B cell (primary cell): ENCODE measurements around the gene GPR37L1. TPM values are rescaled to one million over a fixed set of nuclear protein-coding genes. Genes with fewer than 3 reads are reported as not detected.

ENCODE experiments used
- ATAC-seq: fragments of 200-7000 bp; cut with Tn5 transposase; one replicate; pipeline ENCODE4 v1.10.0; 2021; ENCODE audit warnings: low read depth, mild to moderate bottlenecking, moderate number of reproducible peaks, moderate library complexity
- CTCF ChIA-PET: fragments of 350-600 bp; sonication (Branson Sonifier 250); formaldehyde crosslinking; loops from one replicate; lab custom pipeline; 2021; ENCODE audit warnings: antibody characterized with exemption, inconsistent platforms; lab: Charles Lee
- POLR2A ChIA-PET: fragments of 350-600 bp; sonication (Branson Sonifier 250); formaldehyde crosslinking; loops from one replicate; lab custom pipeline; 2021; ENCODE audit warnings: antibody characterized with exemption; lab: Charles Lee
- DNase-seq: peaks from one replicate; pipeline ENCODE4 v3.0.0; 2013
- H2AFZ ChIP-seq: 2 replicates; pipeline ENCODE4 v1.6.1; 2012; ENCODE audit warnings: mild to moderate bottlenecking, low read depth, low read length; ENCODE audit not compliant: insufficient read depth, poor library complexity, severe bottlenecking
- H3K27ac ChIP-seq, 2 donors: 1 replicate in 1 of 2; 2 replicates in 1 of 2; pipeline ENCODE4 v1.5.1; 2012 to 2013; ENCODE audit warnings: low read length in 2 of 2, mild to moderate bottlenecking in 2 of 2, moderate library complexity in 1 of 2
- H3K27me3 ChIP-seq, 4 experiments: fragments of 200-600 bp in 1 of 4; sonication (generic) in 1 of 4; replicated peaks in 1 of 4; 1 replicate in 2 of 4; 2 replicates in 2 of 4; pipeline versions ENCODE4 v1.6.1 to v1.7.0; 2013 to 2016; ENCODE audit warnings: low read length in 3 of 4, mild to moderate bottlenecking in 2 of 4, mixed read lengths in 1 of 4, moderate library complexity in 1 of 4; ENCODE audit not compliant: insufficient read depth in 4 of 4, control insufficient read depth in 3 of 4; ENCODE audit errors: control extremely low read depth in 1 of 4
- H3K36me3 ChIP-seq, 2 experiments: replicated peaks in 1 of 2; 1 replicate in 1 of 2; 2 replicates in 1 of 2; pipeline versions ENCODE4 v1.6.1 to v1.7.1; 2013; ENCODE audit warnings: low read length in 1 of 2; ENCODE audit not compliant: insufficient read depth in 2 of 2, control insufficient read depth in 1 of 2; ENCODE audit errors: control extremely low read depth in 1 of 2, extremely low read depth in 1 of 2
- H3K4me1 ChIP-seq, 2 donors: fragments of 200-600 bp in 1 of 2; sonication (generic) in 1 of 2; 1 replicate in 1 of 2; 2 replicates in 1 of 2; pipeline versions ENCODE4 v1.5.1 to v1.6.1; 2013 to 2017; ENCODE audit warnings: low read length in 2 of 2; ENCODE audit not compliant: control insufficient read depth in 2 of 2, insufficient read depth in 2 of 2
- H3K4me2 ChIP-seq: replicated peaks from 2 replicates; pipeline ENCODE3; 2012; ENCODE audit warnings: mild to moderate bottlenecking, low read depth, low read length; ENCODE audit not compliant: poor library complexity, severe bottlenecking
- H3K4me3 ChIP-seq, 5 experiments: fragments of 200-600 bp in 1 of 5; sonication (generic) in 1 of 5; 1 replicate in 3 of 5; 2 replicates in 2 of 5; pipeline versions ENCODE4 v1.5.1 to v1.7.0; 2011 to 2016; ENCODE audit warnings: low read length in 4 of 5, mild to moderate bottlenecking in 4 of 5, low read depth in 2 of 5, control low read depth in 1 of 5, moderate library complexity in 1 of 5; ENCODE audit not compliant: insufficient read depth in 1 of 5; ENCODE audit errors: control extremely low read depth in 1 of 5, extremely low read depth in 1 of 5
- H3K79me2 ChIP-seq: fragments of 200-600 bp; sonication (generic); one replicate; pipeline ENCODE4 v1.6.0; 2016; ENCODE audit warnings: low read length; ENCODE audit not compliant: control insufficient read depth, insufficient read depth
- H3K9ac ChIP-seq: fragments of 200-600 bp; sonication (generic); 2 replicates; pipeline ENCODE4 v1.6.1; 2017; ENCODE audit warnings: mild to moderate bottlenecking, low read length, moderate library complexity
- H3K9me3 ChIP-seq, 3 donors: one replicate each; pipeline versions ENCODE4 v1.6.1 to v1.7.1; 2013; ENCODE audit warnings: low read length in 2 of 3; ENCODE audit not compliant: control insufficient read depth in 2 of 3, insufficient read depth in 1 of 3; ENCODE audit errors: control extremely low read depth in 1 of 3
- H4K20me1 ChIP-seq: 2 replicates; pipeline ENCODE4 v1.6.0; 2012; ENCODE audit warnings: mild to moderate bottlenecking, low read length; ENCODE audit not compliant: insufficient read depth, control insufficient read depth, poor library complexity, severe bottlenecking
- H3K27ac Mint-ChIP-seq: one replicate; pipeline ENCODE4 v1.8.0; 2021; ENCODE audit warnings: mixed read lengths
- H3K27me3 Mint-ChIP-seq: one replicate; pipeline ENCODE4 v1.8.0; 2021; ENCODE audit warnings: mixed read lengths
- H3K4me1 Mint-ChIP-seq: one replicate; pipeline ENCODE4 v1.8.0; 2021; ENCODE audit warnings: mixed read lengths
- H3K4me3 Mint-ChIP-seq: one replicate; pipeline ENCODE4 v1.8.0; 2021; ENCODE audit warnings: mixed read lengths
- H3K9me3 Mint-ChIP-seq: one replicate; pipeline ENCODE4 v1.8.0; 2022; ENCODE audit warnings: mixed read lengths; ENCODE audit not compliant: insufficient read depth
- CTCF ChIP-seq: fragments of 200-600 bp; IDR thresholded peaks from one replicate; pipeline ENCODE4 v1.8.0; 2022; ENCODE audit warnings: antibody characterized with exemption, mild to moderate bottlenecking
- EZH2 ChIP-seq: IDR thresholded peaks from 2 replicates; pipeline ENCODE4 v1.6.1; 2012; ENCODE audit warnings: borderline replicate concordance, low read depth, mild to moderate bottlenecking, moderate library complexity, low read length; ENCODE audit not compliant: insufficient read depth, poor library complexity, severe bottlenecking
- WGBS: methylation state at CpG from one replicate; pipeline ENCODE4 v1.1.5; 2013; ENCODE audit warnings: missing lambda C conversion rate; ENCODE audit not compliant: insufficient coverage; 5-methylcytosine and 5-hydroxymethylcytosine counted together
- intact Hi-C: fragments of 100-400 bp; cut with micrococcal nuclease; formaldehyde crosslinking; loops from one replicate; pipeline ENCODE4 v1.10.0; 2022
- polyA plus RNA-seq: library from polyadenylated mRNA; depleted of rRNA; stranded (reverse); fragments of >200 nt; gene quantifications from 2 replicates; pipeline ENCODE4 v1.2.3, GENCODE V29; 2012
- total RNA-seq, 2 donors: library from RNA; stranded (reverse); fragments of 120-200 nt in 1 of 2; gene quantifications; 1 replicate in 1 of 2; 2 replicates in 1 of 2; pipeline versions ENCODE4 v1.2.3 to v1.2.4, GENCODE V29; 2013 to 2022

GPR37L1 gene
- total and polyA plus RNA-seq, 2 donors (not counting 1 experiment from before 2014, with no cell fraction given), result not detected

- ChIA-PET POLR2A (interaction anchor here (0.7 kb wide), 1 partner anchor 766 kb away, joined by 4 read pairs; no protein-coding TSS in a partner anchor), CTCF (interaction anchor here (0.8 to 1.6 kb wide), 7 partner anchors 14 to 154 kb away, joined by 3 to 10 read pairs (median 3); no protein-coding TSS in a partner anchor)
- Mint-ChIP-seq H3K4me3 (peak overlapping the region; percentile 93), H3K4me1 (peaks cover 88% of the 10 kb centered on the region), H3K27ac (no peak overlapping the region), H3K27me3 (peaks cover 6% of the 10 kb centered on the region), H3K9me3 (no peaks in the 10 kb centered on the region)
- Histone ChIP-seq H3K4me2 (peak overlapping the region; percentile 91), H3K4me1 (peaks cover 78 to 83% of the 10 kb centered on the region in 2 donors), H3K79me2 (peaks cover 51% of the 10 kb centered on the region), H3K9me3 (no peaks in the 10 kb centered on the region), H3K27ac (no peak overlapping the region), H3K36me3 (peaks cover 2 to 8% of the 10 kb centered on the region in 2 experiments), H3K9ac (peak overlapping the region; percentile 83), H3K4me3 (peak overlapping the region in 3 of 5 experiments; percentile 5 to 21 (median 17)), H3K27me3 (no peaks in the 10 kb centered on the region), H4K20me1 (peaks cover 7% of the 10 kb centered on the region), H2AFZ (peak overlapping the region; percentile 69)
- DNase-seq (peak; percentile 57), ATAC-seq (peak; percentile 36)
- intact Hi-C loops, result loop anchor here (2.0 to 10.0 kb wide), 7 partner anchors 23 to 803 kb away; partner anchors contain the start of genes CSRP1, CYB5R1, IPO9 and RNPEP
- WGBS, result 10% methylated on average over 3 of the region's 4 CpGs
- no peak for TF ChIP-seq EZH2
- TF ChIP-seq CTCF, result no peak
Observed at GRCh38 chr1:202162047-202162417, 39.3 kb downstream of the GPR37L1 start.
